BJ (cell line): ENCODE data around the gene SCARF1. TPM values are rescaled to one million over a fixed set of nuclear protein-coding genes. Genes with fewer than 3 reads are reported as not detected.

Experiments
- CTCF ChIA-PET: fragments of 350-600 bp; formaldehyde crosslinking; extraction: SDS; loops from one replicate; lab custom pipeline; 2021; ENCODE audit warnings: antibody characterized with exemption, inconsistent platforms; lab: Yijun Ruan, JAX
- POLR2A ChIA-PET: fragments of 300-600 bp; sonication (Branson Sonifier 250); formaldehyde crosslinking; extraction: SDS; loops from one replicate; lab custom pipeline; 2021; ENCODE audit warnings: antibody characterized with exemption; lab: Charles Lee
- DNase-seq: peaks from one replicate; pipeline ENCODE4 v3.0.0-alpha.2; 2011; ENCODE audit warnings: low read depth
- H3K27me3 ChIP-seq: 2 replicates; pipeline ENCODE4 v1.6.0; 2011; ENCODE audit warnings: low read length; ENCODE audit not compliant: control insufficient read depth, insufficient read depth
- H3K36me3 ChIP-seq: 2 replicates; pipeline ENCODE4 v1.5.1; 2011; ENCODE audit warnings: low read length; ENCODE audit not compliant: control insufficient read depth, insufficient read depth
- H3K4me3 ChIP-seq: 2 replicates; pipeline ENCODE4 v1.5.1; 2011; ENCODE audit warnings: low read depth, mild to moderate bottlenecking, control low read depth, low read length
- polyA plus RNA-seq: library from polyadenylated mRNA; depleted of rRNA; stranded (reverse); fragments of >200 nt; gene quantifications from 2 replicates; pipeline ENCODE4 v1.2.3, GENCODE V29; 2011
- TF ChIP-seq, protein P1 (sequence below): IDR thresholded peaks from 2 replicates; pipeline ENCODE4 v1.5.1; 2011; ENCODE audit warnings: low read depth, mild to moderate bottlenecking, control low read depth, inconsistent platforms, low read length, moderate library complexity; ENCODE audit not compliant: insufficient read depth

SCARF1 gene
- polyA plus RNA-seq, 1 experiment = 0.12 TPM

GRCh38 chr17:1648173-1648962 is 2.8 kb upstream of the SCARF1 start:
- Histone ChIP-seq H3K27me3 (no peaks in the 10 kb centered on the region), H3K36me3 (peaks cover 24% of the 10 kb centered on the region), H3K4me3 (peak overlapping the region; percentile 54)
- DNase-seq = no peak
- TF ChIP-seq, protein P1, sequence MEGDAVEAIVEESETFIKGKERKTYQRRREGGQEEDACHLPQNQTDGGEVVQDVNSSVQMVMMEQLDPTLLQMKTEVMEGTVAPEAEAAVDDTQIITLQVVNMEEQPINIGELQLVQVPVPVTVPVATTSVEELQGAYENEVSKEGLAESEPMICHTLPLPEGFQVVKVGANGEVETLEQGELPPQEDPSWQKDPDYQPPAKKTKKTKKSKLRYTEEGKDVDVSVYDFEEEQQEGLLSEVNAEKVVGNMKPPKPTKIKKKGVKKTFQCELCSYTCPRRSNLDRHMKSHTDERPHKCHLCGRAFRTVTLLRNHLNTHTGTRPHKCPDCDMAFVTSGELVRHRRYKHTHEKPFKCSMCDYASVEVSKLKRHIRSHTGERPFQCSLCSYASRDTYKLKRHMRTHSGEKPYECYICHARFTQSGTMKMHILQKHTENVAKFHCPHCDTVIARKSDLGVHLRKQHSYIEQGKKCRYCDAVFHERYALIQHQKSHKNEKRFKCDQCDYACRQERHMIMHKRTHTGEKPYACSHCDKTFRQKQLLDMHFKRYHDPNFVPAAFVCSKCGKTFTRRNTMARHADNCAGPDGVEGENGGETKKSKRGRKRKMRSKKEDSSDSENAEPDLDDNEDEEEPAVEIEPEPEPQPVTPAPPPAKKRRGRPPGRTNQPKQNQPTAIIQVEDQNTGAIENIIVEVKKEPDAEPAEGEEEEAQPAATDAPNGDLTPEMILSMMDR = peak; percentile 32
- CTCF ChIA-PET = interaction anchor here (0.6 to 3.2 kb wide), 22 partner anchors 10 to 390 kb away, joined by 3 to 36 read pairs (median 4); partner anchors contain the start of genes PITPNA and SLC43A2
- POLR2A ChIA-PET = interaction anchor here (0.6 kb wide), 2 partner anchors 58 to 71 kb away, joined by 4 to 9 read pairs; no protein-coding TSS in a partner anchor

DNA sequence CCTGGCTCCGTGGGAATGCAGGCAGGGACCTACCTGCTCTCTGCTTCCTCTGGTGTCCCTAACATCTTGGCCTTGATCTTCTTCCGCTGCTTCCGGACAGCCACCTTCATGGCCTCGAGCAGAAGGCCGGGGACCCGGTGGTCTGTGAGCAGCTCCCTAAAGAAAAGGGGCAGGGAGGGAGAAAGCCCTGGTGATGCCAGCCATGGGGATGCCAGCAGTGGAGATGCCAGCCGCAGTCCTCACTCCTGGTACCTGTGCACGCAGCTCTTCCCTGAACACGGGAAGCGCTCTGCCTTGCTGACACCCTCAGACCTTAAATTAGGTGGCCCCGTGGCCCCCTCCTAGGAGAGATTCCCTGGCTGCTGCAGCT is 2.3 kb upstream of the SCARF1 start:
- TF ChIP-seq, protein P1 = no peak
- CTCF ChIA-PET = interaction anchor here (1.1 to 3.2 kb wide), 14 partner anchors 9 to 370 kb away, joined by 3 to 36 read pairs (median 4); partner anchors contain the start of gene SLC43A2
- DNase-seq = no peak
- POLR2A ChIA-PET = no interaction called here
- peaks cover 20% of the 10 kb centered on the region for H3K36me3 ChIP-seq
- no peak overlapping the region for H3K4me3 ChIP-seq
- no peaks in the 10 kb centered on the region for H3K27me3 ChIP-seq

GRCh38 chr17:1646199-1646875 is 805 bp upstream of the SCARF1 start:
- TF ChIP-seq, protein P1 = no peak
- Histone ChIP-seq H3K27me3 (no peaks in the 10 kb centered on the region), H3K36me3 (peaks cover 13% of the 10 kb centered on the region), H3K4me3 (no peak overlapping the region)
- ChIA-PET POLR2A (no interaction called here), CTCF (interaction anchor here (1.0 to 3.2 kb wide), 3 partner anchors 13 to 388 kb away, joined by 3 to 20 read pairs (median 3); no protein-coding TSS in a partner anchor)
- DNase-seq = no peak

- H3K27me3 ChIP-seq = no peaks in the 10 kb centered on the region
- POLR2A ChIA-PET = interaction anchor here (0.6 kb wide), 1 partner anchor 22 kb away, joined by 10 read pairs; no protein-coding TSS in a partner anchor
- no peak overlapping the region for H3K4me3 ChIP-seq
- CTCF ChIA-PET = interaction anchor here (1.0 to 3.2 kb wide), 5 partner anchors 9 to 387 kb away, joined by 3 to 20 read pairs (median 3); no protein-coding TSS in a partner anchor
- no peaks in the 10 kb centered on the region for H3K36me3 ChIP-seq
- DNase-seq = no peak
- TF ChIP-seq, protein P1 = no peak
Measured at GRCh38 chr17:1644493-1645206, 882 bp downstream of the SCARF1 start.
